BLaER1 (cell line): ENCODE data around the gene IP6K1.

Experiments used
- H3K27ac ChIP-seq: shearing (Covaris generic); formaldehyde crosslinking; 2 replicates; pipeline ENCODE4 v1.8.1; 2022
- H3K27me3 ChIP-seq: shearing (Covaris generic); formaldehyde crosslinking; 2 replicates; pipeline ENCODE4 v1.8.1; 2022
- H3K36me3 ChIP-seq: shearing (Covaris generic); formaldehyde crosslinking; 2 replicates; pipeline ENCODE4 v1.8.1; 2022
- H3K4me1 ChIP-seq: shearing (Covaris generic); formaldehyde crosslinking; 2 replicates; pipeline ENCODE4 v1.8.1; 2022
- H3K4me2 ChIP-seq: shearing (Covaris generic); formaldehyde crosslinking; 2 replicates; pipeline ENCODE4 v1.8.1; 2022
- H3K4me3 ChIP-seq: shearing (Covaris generic); formaldehyde crosslinking; 2 replicates; pipeline ENCODE4 v1.8.1; 2022
- H3K9ac ChIP-seq: shearing (Covaris generic); formaldehyde crosslinking; 2 replicates; pipeline ENCODE4 v1.8.1; 2022
- H3K9me3 ChIP-seq: shearing (Covaris generic); formaldehyde crosslinking; 2 replicates; pipeline ENCODE4 v1.8.1; 2022
- H4K20me1 ChIP-seq: shearing (Covaris generic); formaldehyde crosslinking; 2 replicates; pipeline ENCODE4 v1.8.1; 2022
- Cebpa-rat ChIP-seq: shearing (Covaris generic); IDR thresholded peaks from 2 replicates; pipeline ENCODE4 v1.8.1; 2022

The IP6K1 gene

GRCh38 chr3:49805897-49806701, 19.8 kb upstream of the IP6K1 start:
- Histone ChIP-seq H3K4me1 (peaks cover 79% of the 10 kb centered on the region), H3K4me2 (peak overlapping the region; percentile 97)

GRCh38 chr3:49805367-49805782, 19.0 kb upstream of the IP6K1 start:
- Histone ChIP-seq H3K9me3 (no peaks in the 10 kb centered on the region), H3K27ac (peak overlapping the region; percentile 100), H3K9ac (peak overlapping the region; percentile 99), H3K4me2 (peak overlapping the region; percentile 97), H3K4me3 (peak overlapping the region; percentile 89), H3K36me3 (peaks cover 22% of the 10 kb centered on the region), H4K20me1 (no peaks in the 10 kb centered on the region), H3K27me3 (peaks cover 13% of the 10 kb centered on the region), H3K4me1 (peaks cover 72% of the 10 kb centered on the region)
- peak; percentile 96 for TF ChIP-seq Cebpa-rat

More at GRCh38 chr3:49805897-49806701, 19.8 kb upstream of the IP6K1 start:
- Histone ChIP-seq H3K9ac (peak overlapping the region; percentile 99), H3K27me3 (peaks cover 13% of the 10 kb centered on the region), H3K36me3 (peaks cover 30% of the 10 kb centered on the region), H3K9me3 (no peaks in the 10 kb centered on the region), H4K20me1 (no peaks in the 10 kb centered on the region), H3K27ac (peak overlapping the region; percentile 100), H3K4me3 (peak overlapping the region; percentile 64)
- TF ChIP-seq Cebpa-rat: no peak

- Histone ChIP-seq H3K4me3 (peak overlapping the region; percentile 89), H3K27me3 (peaks cover 13% of the 10 kb centered on the region), H4K20me1 (no peaks in the 10 kb centered on the region), H3K4me1 (peaks cover 62% of the 10 kb centered on the region), H3K9me3 (no peaks in the 10 kb centered on the region), H3K9ac (peak overlapping the region; percentile 99), H3K4me2 (peak overlapping the region; percentile 97), H3K36me3 (peaks cover 13% of the 10 kb centered on the region), H3K27ac (peak overlapping the region; percentile 100)
- no peak for TF ChIP-seq Cebpa-rat
Measured at GRCh38 chr3:49804141-49805041, 18.0 kb upstream of the IP6K1 start.

- H3K4me1 ChIP-seq: peaks cover 54% of the 10 kb centered on the region
- peaks cover 13% of the 10 kb centered on the region for H3K27me3 ChIP-seq
- H3K9me3 ChIP-seq: no peaks in the 10 kb centered on the region
- peak overlapping the region; percentile 97 for H3K4me2 ChIP-seq
- H4K20me1 ChIP-seq: no peaks in the 10 kb centered on the region
- H3K4me3 ChIP-seq: peak overlapping the region; percentile 89
- no peak for TF ChIP-seq Cebpa-rat
- H3K9ac ChIP-seq: peak overlapping the region; percentile 99
- H3K36me3 ChIP-seq: 0 out of 2 replicates have a peak, but pooled peaks cover 5% of the 10 kb centered on the region
- peak overlapping the region; percentile 100 for H3K27ac ChIP-seq
Measured at GRCh38 chr3:49803465-49804140, 17.3 kb upstream of the IP6K1 start.

- Histone ChIP-seq H3K27me3 (peaks cover 13% of the 10 kb centered on the region), H3K9ac (peak within 1 kb of the TSS; percentile 99), H3K4me3 (peak within 1 kb of the TSS; percentile 89), H3K36me3 (0 out of 2 replicates have a peak, but pooled peaks cover under 1% of the 10 kb centered on the region), H4K20me1 (no peaks in the 10 kb centered on the region), H3K4me1 (peaks cover 47% of the 10 kb centered on the region), H3K27ac (peak within 1 kb of the TSS; percentile 100), H3K9me3 (no peaks in the 10 kb centered on the region), H3K4me2 (peak within 1 kb of the TSS; percentile 97)
- TF ChIP-seq Cebpa-rat: no peak
Measured at GRCh38 chr3:49802719-49803464, 16.6 kb upstream of the IP6K1 start, which contains the start of gene INKA1. Gene INKA1, plus strand, starts transcription at chr3:49803261. Its CDS starts 132 bp downstream, at chr3:49803393.

GRCh38 chr3:49801160-49801559, 14.8 kb upstream of the IP6K1 start:
- peak overlapping the region; percentile 97 for H3K4me2 ChIP-seq
- no peak for TF ChIP-seq Cebpa-rat

GRCh38 chr3:49799761-49800160, 13.4 kb upstream of the IP6K1 start, which contains the start of gene CDHR4:
Gene CDHR4, minus strand, starts transcription at chr3:49799873. Its CDS starts 61 bp downstream, at chr3:49799812.
- Histone ChIP-seq H3K9ac (no peak within 1 kb of the TSS), H3K36me3 (no peaks in the 10 kb centered on the region), H3K4me3 (no peak within 1 kb of the TSS), H3K27me3 (peaks cover 13% of the 10 kb centered on the region), H4K20me1 (no peaks in the 10 kb centered on the region), H3K4me2 (no peak within 1 kb of the TSS), H3K4me1 (peaks cover 32% of the 10 kb centered on the region), H3K27ac (no peak within 1 kb of the TSS), H3K9me3 (no peaks in the 10 kb centered on the region)
- no peak for TF ChIP-seq Cebpa-rat

More at GRCh38 chr3:49801160-49801559, 14.8 kb upstream of the IP6K1 start:
- peaks cover 13% of the 10 kb centered on the region for H3K27me3 ChIP-seq
- H3K4me1 ChIP-seq: peaks cover 41% of the 10 kb centered on the region
- no peak overlapping the region for H3K4me3 ChIP-seq
- H3K9me3 ChIP-seq: no peaks in the 10 kb centered on the region
- H4K20me1 ChIP-seq: no peaks in the 10 kb centered on the region
- H3K27ac ChIP-seq: no peak overlapping the region
- no peak overlapping the region; the same call in 1 of the 2 replicates for H3K9ac ChIP-seq
- H3K36me3 ChIP-seq: no peaks in the 10 kb centered on the region

- Histone ChIP-seq H3K36me3 (no peaks in the 10 kb centered on the region), H3K4me2 (no peak overlapping the region), H3K4me1 (peaks cover 26% of the 10 kb centered on the region), H3K27ac (no peak overlapping the region), H3K9me3 (no peaks in the 10 kb centered on the region), H3K9ac (no peak overlapping the region), H3K27me3 (peaks cover 13% of the 10 kb centered on the region), H3K4me3 (no peak overlapping the region), H4K20me1 (no peaks in the 10 kb centered on the region)
- no peak for TF ChIP-seq Cebpa-rat
Measured at GRCh38 chr3:49799105-49799504, 12.8 kb upstream of the IP6K1 start.
